B cell (primary cell): ENCODE results near the gene PXMP4. TPM values are rescaled to one million over a fixed set of nuclear protein-coding genes. Genes with fewer than 3 reads are reported as not detected.

Experiments
- ATAC-seq: fragments of 200-7000 bp; cut with Tn5 transposase; one replicate; pipeline ENCODE4 v1.10.0; 2021; ENCODE audit warnings: low read depth, mild to moderate bottlenecking, moderate number of reproducible peaks, moderate library complexity
- CTCF ChIA-PET: fragments of 350-600 bp; sonication (Branson Sonifier 250); formaldehyde crosslinking; loops from one replicate; lab custom pipeline; 2021; ENCODE audit warnings: antibody characterized with exemption, inconsistent platforms; lab: Charles Lee
- POLR2A ChIA-PET: fragments of 350-600 bp; sonication (Branson Sonifier 250); formaldehyde crosslinking; loops from one replicate; lab custom pipeline; 2021; ENCODE audit warnings: antibody characterized with exemption; lab: Charles Lee
- DNase-seq: peaks from one replicate; pipeline ENCODE4 v3.0.0; 2013
- H2AFZ ChIP-seq: 2 replicates; pipeline ENCODE4 v1.6.1; 2012; ENCODE audit warnings: mild to moderate bottlenecking, low read depth, low read length; ENCODE audit not compliant: insufficient read depth, poor library complexity, severe bottlenecking
- H3K27ac ChIP-seq, 2 donors: 1 replicate in 1 of 2; 2 replicates in 1 of 2; pipeline ENCODE4 v1.5.1; 2012 to 2013; ENCODE audit warnings: low read length in 2 of 2, mild to moderate bottlenecking in 2 of 2, moderate library complexity in 1 of 2
- H3K27me3 ChIP-seq, 4 experiments: fragments of 200-600 bp in 1 of 4; sonication (generic) in 1 of 4; replicated peaks in 1 of 4; 1 replicate in 2 of 4; 2 replicates in 2 of 4; pipeline versions ENCODE4 v1.6.1 to v1.7.0; 2013 to 2016; ENCODE audit warnings: low read length in 3 of 4, mild to moderate bottlenecking in 2 of 4, mixed read lengths in 1 of 4, moderate library complexity in 1 of 4; ENCODE audit not compliant: insufficient read depth in 4 of 4, control insufficient read depth in 3 of 4; ENCODE audit errors: control extremely low read depth in 1 of 4
- H3K36me3 ChIP-seq, 2 experiments: replicated peaks in 1 of 2; 1 replicate in 1 of 2; 2 replicates in 1 of 2; pipeline versions ENCODE4 v1.6.1 to v1.7.1; 2013; ENCODE audit warnings: low read length in 1 of 2; ENCODE audit not compliant: insufficient read depth in 2 of 2, control insufficient read depth in 1 of 2; ENCODE audit errors: control extremely low read depth in 1 of 2, extremely low read depth in 1 of 2
- H3K4me1 ChIP-seq, 2 donors: fragments of 200-600 bp in 1 of 2; sonication (generic) in 1 of 2; 1 replicate in 1 of 2; 2 replicates in 1 of 2; pipeline versions ENCODE4 v1.5.1 to v1.6.1; 2013 to 2017; ENCODE audit warnings: low read length in 2 of 2; ENCODE audit not compliant: control insufficient read depth in 2 of 2, insufficient read depth in 2 of 2
- H3K4me2 ChIP-seq: replicated peaks from 2 replicates; pipeline ENCODE3; 2012; ENCODE audit warnings: mild to moderate bottlenecking, low read depth, low read length; ENCODE audit not compliant: poor library complexity, severe bottlenecking
- H3K4me3 ChIP-seq, 5 experiments: fragments of 200-600 bp in 1 of 5; sonication (generic) in 1 of 5; 1 replicate in 3 of 5; 2 replicates in 2 of 5; pipeline versions ENCODE4 v1.5.1 to v1.7.0; 2011 to 2016; ENCODE audit warnings: low read length in 4 of 5, mild to moderate bottlenecking in 4 of 5, low read depth in 2 of 5, control low read depth in 1 of 5, moderate library complexity in 1 of 5; ENCODE audit not compliant: insufficient read depth in 1 of 5; ENCODE audit errors: control extremely low read depth in 1 of 5, extremely low read depth in 1 of 5
- H3K79me2 ChIP-seq: fragments of 200-600 bp; sonication (generic); one replicate; pipeline ENCODE4 v1.6.0; 2016; ENCODE audit warnings: low read length; ENCODE audit not compliant: control insufficient read depth, insufficient read depth
- H3K9ac ChIP-seq: fragments of 200-600 bp; sonication (generic); 2 replicates; pipeline ENCODE4 v1.6.1; 2017; ENCODE audit warnings: mild to moderate bottlenecking, low read length, moderate library complexity
- H3K9me3 ChIP-seq, 3 donors: one replicate each; pipeline versions ENCODE4 v1.6.1 to v1.7.1; 2013; ENCODE audit warnings: low read length in 2 of 3; ENCODE audit not compliant: control insufficient read depth in 2 of 3, insufficient read depth in 1 of 3; ENCODE audit errors: control extremely low read depth in 1 of 3
- H4K20me1 ChIP-seq: 2 replicates; pipeline ENCODE4 v1.6.0; 2012; ENCODE audit warnings: mild to moderate bottlenecking, low read length; ENCODE audit not compliant: insufficient read depth, control insufficient read depth, poor library complexity, severe bottlenecking
- H3K27ac Mint-ChIP-seq: one replicate; pipeline ENCODE4 v1.8.0; 2021; ENCODE audit warnings: mixed read lengths
- H3K27me3 Mint-ChIP-seq: one replicate; pipeline ENCODE4 v1.8.0; 2021; ENCODE audit warnings: mixed read lengths
- H3K4me1 Mint-ChIP-seq: one replicate; pipeline ENCODE4 v1.8.0; 2021; ENCODE audit warnings: mixed read lengths
- H3K4me3 Mint-ChIP-seq: one replicate; pipeline ENCODE4 v1.8.0; 2021; ENCODE audit warnings: mixed read lengths
- H3K9me3 Mint-ChIP-seq: one replicate; pipeline ENCODE4 v1.8.0; 2022; ENCODE audit warnings: mixed read lengths; ENCODE audit not compliant: insufficient read depth
- CTCF ChIP-seq: fragments of 200-600 bp; IDR thresholded peaks from one replicate; pipeline ENCODE4 v1.8.0; 2022; ENCODE audit warnings: antibody characterized with exemption, mild to moderate bottlenecking
- EZH2 ChIP-seq: IDR thresholded peaks from 2 replicates; pipeline ENCODE4 v1.6.1; 2012; ENCODE audit warnings: borderline replicate concordance, low read depth, mild to moderate bottlenecking, moderate library complexity, low read length; ENCODE audit not compliant: insufficient read depth, poor library complexity, severe bottlenecking
- WGBS: methylation state at CpG from one replicate; pipeline ENCODE4 v1.1.5; 2013; ENCODE audit warnings: missing lambda C conversion rate; ENCODE audit not compliant: insufficient coverage; 5-methylcytosine and 5-hydroxymethylcytosine counted together
- intact Hi-C: fragments of 100-400 bp; cut with micrococcal nuclease; formaldehyde crosslinking; loops from one replicate; pipeline ENCODE4 v1.10.0; 2022
- polyA plus RNA-seq: library from polyadenylated mRNA; depleted of rRNA; stranded (reverse); fragments of >200 nt; gene quantifications from 2 replicates; pipeline ENCODE4 v1.2.3, GENCODE V29; 2012
- total RNA-seq, 2 donors: library from RNA; stranded (reverse); fragments of 120-200 nt in 1 of 2; gene quantifications; 1 replicate in 1 of 2; 2 replicates in 1 of 2; pipeline versions ENCODE4 v1.2.3 to v1.2.4, GENCODE V29; 2013 to 2022

Gene PXMP4
- total and polyA plus RNA-seq, 2 donors (not counting 1 experiment from before 2014, with no cell fraction given) = 5.0 to 6.6 TPM

DNA sequence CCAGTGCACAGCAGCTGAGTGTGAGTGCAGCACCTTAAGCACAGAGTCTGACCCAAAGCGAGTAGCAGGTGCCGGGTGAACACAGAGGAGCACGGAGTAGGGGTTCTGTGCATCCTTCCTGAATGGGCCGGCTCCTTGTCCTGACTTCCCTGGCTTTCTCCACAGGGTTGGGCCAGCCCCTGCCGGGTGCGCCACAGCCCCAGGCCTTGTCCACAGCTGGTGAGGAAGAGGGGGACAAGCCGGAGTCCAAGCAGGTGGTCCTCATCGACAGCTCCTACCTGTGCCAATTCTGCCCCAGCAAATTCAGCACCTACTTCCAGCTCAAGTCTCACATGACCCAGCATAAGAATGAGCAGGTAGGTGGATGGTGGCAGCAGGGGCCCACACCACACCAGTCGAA lies 46.6 kb upstream of the PXMP4 start:
- Histone ChIP-seq H2AFZ (no peak overlapping the region), H3K36me3 (peaks cover 0 to 21% of the 10 kb centered on the region in 2 experiments), H3K4me2 (no peak overlapping the region), H3K9ac (no peak overlapping the region), H4K20me1 (no peaks in the 10 kb centered on the region), H3K79me2 (no peaks in the 10 kb centered on the region), H3K27me3 (no peaks in the 10 kb centered on the region), H3K4me1 (no peaks in the 10 kb centered on the region), H3K4me3 (no peak overlapping the region), H3K27ac (no peak overlapping the region), H3K9me3 (no peaks in the 10 kb centered on the region)
- intact Hi-C loops = no loop called here
- TF ChIP-seq CTCF (no peak), EZH2 (no peak)
- ATAC-seq (no peak), DNase-seq (no peak)
- H3K4me1 Mint-ChIP-seq = peaks cover 3% of the 10 kb centered on the region
- 94% methylated on average over 6 of the region's 9 CpGs for WGBS
- H3K27me3 Mint-ChIP-seq = no peaks in the 10 kb centered on the region
- POLR2A ChIA-PET = no interaction called here
- H3K9me3 Mint-ChIP-seq = no peaks in the 10 kb centered on the region
- H3K4me3 Mint-ChIP-seq = no peak overlapping the region
- CTCF ChIA-PET = no interaction called here
- no peak overlapping the region for H3K27ac Mint-ChIP-seq

DNA sequence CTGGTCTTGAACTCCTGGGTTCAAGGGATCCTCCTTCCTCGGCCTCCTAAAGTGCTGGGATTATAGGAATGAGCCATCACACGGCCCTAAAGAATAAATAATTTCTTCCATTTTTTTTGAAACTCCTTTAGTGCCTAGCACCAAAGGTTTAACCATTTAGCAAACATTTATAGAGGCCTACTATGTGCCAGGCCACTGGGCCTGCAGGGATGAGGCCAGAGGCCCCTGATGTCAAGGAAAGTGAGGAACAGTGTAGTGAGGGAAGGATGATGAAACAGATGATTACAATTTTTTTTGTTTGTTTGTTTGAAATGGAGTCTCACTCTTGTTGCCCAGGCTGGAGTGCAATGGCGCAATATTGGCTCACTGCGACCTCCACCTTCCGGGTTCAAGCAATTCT lies 45.5 kb upstream of the PXMP4 start:
- ATAC-seq = no peak
- 86% methylated on average over 1 of the region's 5 CpGs for WGBS
- DNase-seq = no peak
- Histone ChIP-seq H3K4me3 (no peak overlapping the region), H3K27ac (no peak overlapping the region), H3K4me2 (no peak overlapping the region), H4K20me1 (no peaks in the 10 kb centered on the region), H2AFZ (no peak overlapping the region), H3K79me2 (no peaks in the 10 kb centered on the region), H3K36me3 (peaks cover 0 to 21% of the 10 kb centered on the region in 2 experiments), H3K9ac (no peak overlapping the region), H3K9me3 (no peaks in the 10 kb centered on the region), H3K4me1 (no peaks in the 10 kb centered on the region), H3K27me3 (no peaks in the 10 kb centered on the region)
- H3K9me3 Mint-ChIP-seq = no peaks in the 10 kb centered on the region
- H3K27ac Mint-ChIP-seq = no peak overlapping the region
- H3K27me3 Mint-ChIP-seq = no peaks in the 10 kb centered on the region
- intact Hi-C loops = no loop called here
- peaks cover 3% of the 10 kb centered on the region for H3K4me1 Mint-ChIP-seq
- TF ChIP-seq CTCF (no peak), EZH2 (no peak)
- ChIA-PET CTCF (no interaction called here), POLR2A (no interaction called here)
- no peak overlapping the region for H3K4me3 Mint-ChIP-seq
